Upper lobe of left lung (tissue), 6 donors: ENCODE measurements around the gene DBF4B. TPM values are rescaled to one million over a fixed set of nuclear protein-coding genes. Genes with fewer than 3 reads are reported as not detected.
"Not testable (repeated sequence)": the region's sequence is repeated elsewhere in the genome, so short reads cannot be mapped to it uniquely, and the experiment has no call there.

ENCODE experiments used
- ATAC-seq, 2 donors: fragments of 200-7000 bp; cut with Tn5 transposase; one replicate each; pipeline ENCODE4 v1.9.1; 2022; ENCODE audit warnings: mild to moderate bottlenecking in 2 of 2, moderate library complexity in 2 of 2; ENCODE audit not compliant: low FRiP score in 2 of 2
- DNase-seq, 2 donors: peaks; one replicate each; pipeline ENCODE4 v3.0.0-alpha.2; 2019 to 2020
- H3K27ac ChIP-seq, 4 donors: fragments of 200-600 bp; sonication (generic); one replicate each; pipeline ENCODE4 v1.5.1; 2016 to 2019
- H3K27me3 ChIP-seq, 4 donors: fragments of 200-600 bp; sonication (generic); one replicate each; pipeline ENCODE4 v1.5.1; 2017 to 2019
- H3K36me3 ChIP-seq, 4 donors: fragments of 200-600 bp; sonication (generic); one replicate each; pipeline ENCODE4 v1.5.1; 2016 to 2019
- H3K4me1 ChIP-seq, 4 donors: fragments of 200-600 bp; sonication (generic); one replicate each; pipeline ENCODE4 v1.5.1; 2018 to 2019
- H3K4me3 ChIP-seq, 4 donors: fragments of 200-600 bp; sonication (generic); one replicate each; pipeline ENCODE4 v1.5.1; 2017 to 2019; ENCODE audit warnings: mild to moderate bottlenecking in 2 of 4, moderate library complexity in 1 of 4
- H3K9me3 ChIP-seq, 4 donors: fragments of 200-600 bp; sonication (generic); one replicate each; pipeline ENCODE4 v1.5.1; 2018 to 2019
- EP300 ChIP-seq, 4 donors: sonication (generic); formaldehyde crosslinking; IDR thresholded peaks; one replicate each; pipeline ENCODE4 v1.5.1; 2017; ENCODE audit warnings: antibody characterized with exemption in 4 of 4, control low read depth in 2 of 4
- POLR2A ChIP-seq, 4 donors: fragments of 450-650 bp; IDR thresholded peaks; one replicate each; pipeline ENCODE4 v1.5.1; 2016 to 2017; ENCODE audit warnings: antibody characterized with exemption in 4 of 4, mild to moderate bottlenecking in 2 of 4
- POLR2AphosphoS5 ChIP-seq, 2 donors: sonication (generic); formaldehyde crosslinking; IDR thresholded peaks; one replicate each; pipeline ENCODE4 v1.5.1; 2017; ENCODE audit warnings: antibody characterized with exemption in 2 of 2
- WGBS, 2 donors: methylation state at CpG; one replicate each; pipeline ENCODE4 v1.1.5; 2017 to 2018; 5-methylcytosine and 5-hydroxymethylcytosine counted together
- total RNA-seq, 6 donors: library from RNA; depleted of rRNA in 4 of 6; stranded (reverse); fragments of >200 nt in 4 of 6; gene quantifications; one replicate each; pipeline versions ENCODE4 v1.1.0 to v1.2.1, GENCODE V29; 2016 to 2021
- TF ChIP-seq, protein P1 (sequence below), 6 experiments: fragments of 450-650 bp in 4 of 6; fragments of 200-600 bp in 2 of 6; sonication (generic) in 2 of 6; IDR thresholded peaks; one replicate each; pipeline ENCODE4 v1.5.1; 2016 to 2019; ENCODE audit warnings: antibody characterized with exemption in 6 of 6
- donor health status: DM: no; HTN: no; CAD: no; lungs with moderate emphysema.
- donor health status: DM: no; HTN: yes; CAD: no; lungs with severe emphysema.

Gene DBF4B
- total RNA-seq, 6 donors from 2014 or later = 2.0 to 8.4 (median 4.5) TPM

DNA sequence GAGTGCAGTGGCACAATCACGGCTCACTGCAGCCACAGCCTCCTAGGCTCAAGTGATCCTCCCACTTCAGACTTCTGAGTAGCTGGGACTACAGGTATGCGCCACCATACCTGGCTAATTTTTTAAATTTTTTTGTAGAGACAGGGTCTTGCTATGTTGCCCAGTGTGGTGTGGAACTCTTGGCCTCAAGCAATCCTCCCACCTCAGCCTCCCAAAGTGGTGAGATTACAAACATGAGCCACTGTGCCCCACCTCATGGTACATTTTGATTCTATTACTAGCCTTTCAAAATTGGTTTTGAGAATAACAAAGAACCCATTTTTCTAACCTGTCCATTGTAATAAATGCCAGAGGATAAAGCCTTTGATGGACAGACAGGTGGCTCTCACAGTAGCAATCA, 20.3 kb upstream of the DBF4B start:
- DNase-seq (no peak), ATAC-seq (no peak)
- H3K36me3 ChIP-seq = peaks cover 0 to 31% (median 7%) of the 10 kb centered on the region in 4 donors
- H3K9me3 ChIP-seq = no peaks in the 10 kb centered on the region
- TF ChIP-seq, protein P1, sequence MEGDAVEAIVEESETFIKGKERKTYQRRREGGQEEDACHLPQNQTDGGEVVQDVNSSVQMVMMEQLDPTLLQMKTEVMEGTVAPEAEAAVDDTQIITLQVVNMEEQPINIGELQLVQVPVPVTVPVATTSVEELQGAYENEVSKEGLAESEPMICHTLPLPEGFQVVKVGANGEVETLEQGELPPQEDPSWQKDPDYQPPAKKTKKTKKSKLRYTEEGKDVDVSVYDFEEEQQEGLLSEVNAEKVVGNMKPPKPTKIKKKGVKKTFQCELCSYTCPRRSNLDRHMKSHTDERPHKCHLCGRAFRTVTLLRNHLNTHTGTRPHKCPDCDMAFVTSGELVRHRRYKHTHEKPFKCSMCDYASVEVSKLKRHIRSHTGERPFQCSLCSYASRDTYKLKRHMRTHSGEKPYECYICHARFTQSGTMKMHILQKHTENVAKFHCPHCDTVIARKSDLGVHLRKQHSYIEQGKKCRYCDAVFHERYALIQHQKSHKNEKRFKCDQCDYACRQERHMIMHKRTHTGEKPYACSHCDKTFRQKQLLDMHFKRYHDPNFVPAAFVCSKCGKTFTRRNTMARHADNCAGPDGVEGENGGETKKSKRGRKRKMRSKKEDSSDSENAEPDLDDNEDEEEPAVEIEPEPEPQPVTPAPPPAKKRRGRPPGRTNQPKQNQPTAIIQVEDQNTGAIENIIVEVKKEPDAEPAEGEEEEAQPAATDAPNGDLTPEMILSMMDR (IDR thresholded peaks at IDR 0.05) = no peak
- no peak for TF ChIP-seq POLR2A (IDR thresholded peaks at IDR 0.05)
- TF ChIP-seq POLR2AphosphoS5 (IDR thresholded peaks at IDR 0.05) = no peak
- TF ChIP-seq EP300 (IDR thresholded peaks at IDR 0.05) = no peak
- H3K4me1 ChIP-seq = peaks cover 7 to 26% (median 18%) of the 10 kb centered on the region in 4 donors
- no peak overlapping the region for H3K4me3 ChIP-seq
- no peak overlapping the region for H3K27ac ChIP-seq
- H3K27me3 ChIP-seq = no peaks in the 10 kb centered on the region
- 82% methylated on average over 2 of the region's 2 CpGs for WGBS, 2 donors

DNA sequence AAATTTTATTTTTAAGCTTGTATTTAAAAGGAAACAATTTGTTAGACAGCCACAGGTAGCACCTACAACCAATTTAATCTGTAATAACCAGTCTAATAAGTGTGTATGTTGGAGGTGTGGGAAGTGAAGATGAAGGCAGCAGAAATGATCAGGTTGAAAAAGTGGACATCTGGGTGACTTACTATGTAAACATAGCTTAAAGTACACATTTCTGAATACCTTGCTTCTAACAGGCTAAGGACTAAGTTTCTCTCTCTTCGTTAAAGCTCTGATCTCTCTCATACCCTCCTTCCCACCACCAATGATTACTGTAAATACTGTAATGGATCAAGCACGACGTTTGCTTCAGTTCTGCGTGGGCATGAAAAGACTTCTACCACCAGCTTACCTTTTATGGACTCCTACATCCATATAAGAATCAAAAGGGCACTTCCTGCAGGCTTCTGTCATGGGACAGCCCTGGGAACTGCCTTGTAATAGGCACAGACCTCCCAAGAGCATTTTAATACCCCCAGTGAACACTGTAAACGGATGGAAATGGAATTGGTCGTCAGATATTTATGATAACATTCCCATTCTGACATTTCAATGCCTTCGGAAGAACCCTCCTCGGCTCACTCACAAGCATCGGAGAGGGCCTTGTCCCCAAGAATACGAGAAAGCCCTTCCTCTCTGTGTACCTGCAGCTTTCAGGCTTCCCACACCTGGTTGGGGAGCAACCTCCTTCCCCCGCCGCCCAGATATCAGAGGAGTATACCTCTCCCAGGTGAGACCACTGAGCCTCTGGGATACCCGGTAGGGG, 19.6 kb upstream of the DBF4B start:
- ATAC-seq (no peak), DNase-seq (no peak)
- H3K27ac ChIP-seq = peak overlapping the region; percentile 81 to 89 (median 83)

DNA sequence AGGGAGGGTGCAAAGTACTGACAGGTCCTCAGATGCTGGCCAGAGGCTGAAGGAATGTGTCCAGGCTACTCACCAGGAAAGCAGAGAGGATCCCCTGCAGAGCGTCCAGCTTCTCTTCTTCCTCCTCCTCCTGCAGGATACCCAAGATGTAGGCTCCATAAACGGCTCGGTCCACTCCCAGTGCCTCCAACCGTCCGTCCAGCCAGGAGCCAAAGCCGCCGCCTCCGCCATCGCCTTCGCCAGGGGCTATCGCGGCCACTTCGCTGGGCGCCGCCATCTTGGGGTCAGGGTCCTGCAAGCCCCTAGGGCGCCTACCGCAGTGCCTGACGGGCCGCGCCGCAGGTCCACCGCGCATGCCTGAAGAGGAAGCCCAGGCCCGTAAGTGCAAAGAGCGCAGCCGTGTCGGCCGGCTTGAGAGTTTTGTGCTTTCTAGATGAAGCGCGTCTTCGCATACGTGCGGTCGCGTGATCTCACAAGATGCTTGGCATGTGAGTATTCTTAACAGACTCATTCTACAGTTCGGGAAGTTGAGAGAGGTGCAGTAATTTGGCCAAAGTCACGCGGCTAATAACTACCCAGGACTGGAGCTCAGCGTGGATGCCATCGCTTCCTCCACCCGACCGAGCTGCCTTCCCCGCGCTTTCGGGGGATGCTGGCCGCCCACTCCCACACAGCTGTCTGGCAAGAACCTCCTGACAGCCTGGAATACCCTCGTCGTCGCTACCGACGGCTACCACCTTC, 18.8 kb upstream of the DBF4B start, which contains the start of gene CCDC43:
Gene CCDC43 (minus strand): TSS at position 300 of the 741 bp plus-strand sequence. CDS start 23 bp downstream, at position 277.
- Histone ChIP-seq H3K9me3 (no peaks in the 10 kb centered on the region), H3K4me3 (peak within 1 kb of the TSS; percentile 76 to 80 (median 78)), H3K27ac (peak within 1 kb of the TSS; percentile 81 to 89 (median 83)), H3K27me3 (no peaks in the 10 kb centered on the region), H3K4me1 (peaks cover 7 to 26% (median 18%) of the 10 kb centered on the region in 4 donors), H3K36me3 (peaks cover 0 to 17% (median 0%) of the 10 kb centered on the region in 4 donors)
- DNase-seq (peak; percentile 95 to 97), ATAC-seq (peak; percentile 99 to 100)
- 0% methylated on average over 12 to 16 of the region's 51 CpGs for WGBS, 2 donors
- TF ChIP-seq EP300 (IDR thresholded peaks at IDR 0.05) (peak in 1 of 4 donors; percentile 8), POLR2A (IDR thresholded peaks at IDR 0.05) (peak in 3 of 4 donors; percentile 53 to 76 (median 66)), POLR2AphosphoS5 (IDR thresholded peaks at IDR 0.05) (peak; percentile 68 to 80)
- TF ChIP-seq, protein P1 (IDR thresholded peaks at IDR 0.05) = no peak

More for the DNA sequence above, 19.6 kb upstream of the DBF4B start:
- Histone ChIP-seq H3K4me1 (peaks cover 7 to 26% (median 18%) of the 10 kb centered on the region in 4 donors), H3K9me3 (no peaks in the 10 kb centered on the region), H3K4me3 (peak overlapping the region; percentile 76 to 80 (median 78)), H3K36me3 (peaks cover 0 to 24% (median under 1%) of the 10 kb centered on the region in 4 donors), H3K27me3 (no peaks in the 10 kb centered on the region)
- 5 to 6% methylated on average over 10 to 13 of the region's 13 CpGs for WGBS, 2 donors
- TF ChIP-seq POLR2A (IDR thresholded peaks at IDR 0.05) = no peak
- TF ChIP-seq EP300 (IDR thresholded peaks at IDR 0.05) = no peak
- TF ChIP-seq, protein P1 (IDR thresholded peaks at IDR 0.05) = no peak
- TF ChIP-seq POLR2AphosphoS5 (IDR thresholded peaks at IDR 0.05) = no peak

DNA sequence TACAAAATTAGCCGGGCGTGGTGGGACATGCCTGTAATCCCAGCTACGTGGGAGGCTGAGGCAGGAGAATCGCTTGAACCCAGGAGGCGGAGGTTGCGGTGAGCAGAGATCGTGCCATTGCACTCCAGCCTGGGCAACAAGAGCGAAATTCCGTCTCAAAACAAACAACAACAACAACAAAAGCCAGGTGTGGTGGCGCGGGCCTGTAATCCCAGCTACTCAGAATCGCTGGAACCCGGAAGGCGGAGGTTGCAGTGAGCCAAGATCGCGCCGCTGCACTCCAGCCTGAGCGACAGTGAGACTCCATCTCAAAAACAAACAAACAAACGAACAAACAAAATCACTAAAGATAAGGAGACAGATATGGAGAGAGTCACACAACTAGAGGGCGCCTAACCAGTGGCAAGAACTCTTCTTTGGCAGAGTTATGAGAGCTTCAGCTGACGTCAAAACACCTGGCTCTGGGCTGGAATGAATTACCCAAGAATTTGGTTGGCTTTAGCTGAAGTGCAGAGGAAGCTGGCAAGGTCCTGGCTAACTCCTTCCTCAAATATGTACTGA, 17.6 kb upstream of the DBF4B start:
- ATAC-seq, H3K27me3 ChIP-seq, H3K36me3 ChIP-seq, H3K9me3 ChIP-seq: not testable (repeated sequence)
- 86 to 88% methylated on average over 21 of the region's 21 CpGs for WGBS, 2 donors
- Histone ChIP-seq H3K4me1 (peaks cover 7 to 26% (median 18%) of the 10 kb centered on the region in 4 donors), H3K27ac (peak overlapping the region in 2 of 4 donors; percentile 83 to 89), H3K4me3 (peak overlapping the region in 1 of 4 donors; percentile 76)
- peak in 1 of 2 donors; percentile 45 for DNase-seq

DNA sequence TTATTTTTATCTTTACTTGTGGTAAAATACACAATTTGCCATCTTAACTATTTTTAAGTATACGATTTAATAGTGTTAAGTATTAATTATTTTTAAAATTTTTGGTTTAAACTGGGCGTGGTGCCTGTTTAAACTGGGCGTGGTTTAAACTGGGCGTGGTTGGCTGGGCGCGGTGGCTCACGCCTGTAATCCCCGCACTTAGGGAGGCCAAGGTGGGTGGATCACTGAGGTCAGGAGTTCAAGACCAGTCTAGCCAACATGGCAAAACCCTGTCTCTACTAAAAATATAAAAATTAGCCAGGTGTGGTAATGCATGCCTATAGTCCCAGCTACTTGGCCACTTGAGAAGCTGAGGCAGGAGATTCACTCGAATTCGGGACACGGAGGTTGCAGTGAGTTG, 14.9 kb upstream of the DBF4B start:
- Histone ChIP-seq H3K4me3 (no peak overlapping the region), H3K36me3 (no peaks in the 10 kb centered on the region), H3K27ac (no peak overlapping the region), H3K4me1 (peaks cover 5 to 16% (median 14%) of the 10 kb centered on the region in 4 donors), H3K9me3 (no peaks in the 10 kb centered on the region), H3K27me3 (no peaks in the 10 kb centered on the region)
- ATAC-seq (no peak), DNase-seq (no peak)
- TF ChIP-seq, protein P1 (IDR thresholded peaks at IDR 0.05) = no peak
- no peak for TF ChIP-seq EP300 (IDR thresholded peaks at IDR 0.05)
- TF ChIP-seq POLR2AphosphoS5 (IDR thresholded peaks at IDR 0.05) = no peak
- 76 to 78% methylated on average over 11 of the region's 11 CpGs for WGBS, 2 donors

DNA sequence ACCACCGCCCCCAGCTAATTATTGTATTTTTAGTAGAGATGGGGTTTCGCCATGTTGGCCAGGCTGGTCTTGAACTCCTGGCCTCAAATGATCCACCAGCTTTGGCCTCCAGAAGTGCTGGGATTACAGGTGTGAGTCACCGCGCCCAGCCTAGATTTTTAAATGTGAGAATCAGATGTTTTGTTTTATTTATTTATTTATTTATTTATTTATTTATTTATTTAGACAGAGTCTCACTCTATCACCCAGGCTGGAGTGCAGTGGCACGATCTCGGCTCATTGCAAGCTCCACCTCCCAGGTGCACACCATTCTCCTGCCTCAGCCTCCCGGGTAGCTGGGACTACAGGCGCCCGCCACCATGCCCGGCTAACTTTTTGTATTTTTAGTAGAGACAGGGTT, 8.2 kb upstream of the DBF4B start:
- not testable (repeated sequence) for ATAC-seq, DNase-seq, H3K9me3 ChIP-seq, H3K27ac ChIP-seq, H3K4me3 ChIP-seq, H3K27me3 ChIP-seq, H3K36me3 ChIP-seq, H3K4me1 ChIP-seq
- WGBS, 2 donors = 85 to 88% methylated on average over 10 of the region's 10 CpGs
